SJCRH30 (cell line): ENCODE measurements around the gene GNA14. TPM values are rescaled to one million over a fixed set of nuclear protein-coding genes. Genes with fewer than 3 reads are reported as not detected.

ENCODE experiments used
- DNase-seq, 2 experiments: peaks; one replicate each; pipeline ENCODE4 v3.0.0-alpha.2; 2015 to 2020
- H3K27ac ChIP-seq: fragments of 250-450 bp; sonication (Bioruptor Pico); 2 replicates; pipeline ENCODE4 v1.5.1; 2020; ENCODE audit warnings: mild to moderate bottlenecking, moderate library complexity
- H3K27me3 ChIP-seq: fragments of 250-450 bp; sonication (Bioruptor Pico); 2 replicates; pipeline ENCODE4 v1.5.1; 2020; ENCODE audit warnings: mild to moderate bottlenecking, moderate library complexity
- H3K36me3 ChIP-seq: fragments of 250-450 bp; sonication (Bioruptor Pico); 2 replicates; pipeline ENCODE4 v1.5.1; 2020; ENCODE audit warnings: mild to moderate bottlenecking, moderate library complexity
- H3K4me1 ChIP-seq: fragments of 250-450 bp; sonication (Bioruptor Pico); 2 replicates; pipeline ENCODE4 v1.5.1; 2020; ENCODE audit warnings: mild to moderate bottlenecking, moderate library complexity
- H3K4me3 ChIP-seq: fragments of 250-450 bp; sonication (Bioruptor Pico); 2 replicates; pipeline ENCODE4 v1.5.1; 2020; ENCODE audit warnings: mild to moderate bottlenecking, moderate library complexity
- H3K9me3 ChIP-seq: fragments of 250-450 bp; sonication (Bioruptor Pico); replicated peaks from 2 replicates; pipeline ENCODE4 v1.5.1; 2020; ENCODE audit warnings: mild to moderate bottlenecking, moderate library complexity
- total RNA-seq: library from RNA; depleted of rRNA; stranded (reverse); fragments of >200 nt; shearing (Covaris generic); gene quantifications from 2 replicates; pipeline ENCODE4 v1.2.3, GENCODE V29; 2014

Gene GNA14
- total RNA-seq, 1 experiment from 2014 or later: not detected

- Histone ChIP-seq H3K27me3 (no peaks in the 10 kb centered on the region; the same call in 1 of the 2 replicates), H3K36me3 (no peaks in the 10 kb centered on the region), H3K27ac (no peak overlapping the region), H3K4me3 (no peak overlapping the region), H3K4me1 (0 out of 2 replicates have a peak, but pooled peaks cover 7% of the 10 kb centered on the region), H3K9me3 (0 out of 2 replicates have a peak, but pooled peaks cover 2% of the 10 kb centered on the region)
- no peak for DNase-seq
These were observed 42.5 kb downstream of the GNA14 start for GRCh38 chr9:77605449-77606220.

GRCh38 chr9:77604316-77604715 is 43.8 kb downstream of the GNA14 start:
- no peaks in the 10 kb centered on the region for H3K36me3 ChIP-seq
- H3K9me3 ChIP-seq: 0 out of 2 replicates have a peak, but pooled peaks cover 2% of the 10 kb centered on the region
- no peak overlapping the region for H3K4me3 ChIP-seq
- no peaks in the 10 kb centered on the region; the same call in 1 of the 2 replicates for H3K27me3 ChIP-seq
- H3K4me1 ChIP-seq: 0 out of 2 replicates have a peak, but pooled peaks cover 7% of the 10 kb centered on the region
- DNase-seq: no peak
- H3K27ac ChIP-seq: no peak overlapping the region

GRCh38 chr9:77602852-77603251 is 45.3 kb downstream of the GNA14 start:
- H3K36me3 ChIP-seq: no peaks in the 10 kb centered on the region
- H3K27ac ChIP-seq: no peak overlapping the region
- no peak overlapping the region for H3K4me3 ChIP-seq
- H3K27me3 ChIP-seq: no peaks in the 10 kb centered on the region; the same call in 1 of the 2 replicates
- peaks cover 18% of the 10 kb centered on the region for H3K4me1 ChIP-seq
- DNase-seq: no peak
- 0 out of 2 replicates have a peak, but pooled peaks cover 2% of the 10 kb centered on the region for H3K9me3 ChIP-seq

GRCh38 chr9:77601476-77602099 is 46.5 kb downstream of the GNA14 start:
- DNase-seq: peak in 1 of 2 experiments; percentile 17
- H3K4me3 ChIP-seq: no peak overlapping the region
- no peak overlapping the region for H3K27ac ChIP-seq
- no peaks in the 10 kb centered on the region for H3K36me3 ChIP-seq
- H3K9me3 ChIP-seq: 0 out of 2 replicates have a peak, but pooled peaks cover 2% of the 10 kb centered on the region
- peaks cover 20% of the 10 kb centered on the region for H3K4me1 ChIP-seq
- no peaks in the 10 kb centered on the region; the same call in 1 of the 2 replicates for H3K27me3 ChIP-seq

- no peak overlapping the region for H3K4me3 ChIP-seq
- no peaks in the 10 kb centered on the region; the same call in 1 of the 2 replicates for H3K27me3 ChIP-seq
- DNase-seq: no peak
These were observed 47.3 kb downstream of the GNA14 start for GRCh38 chr9:77600810-77601209.

GRCh38 chr9:77599492-77599891 is 48.6 kb downstream of the GNA14 start:
- Histone ChIP-seq H3K4me1 (peaks cover 20% of the 10 kb centered on the region), H3K27ac (no peak overlapping the region), H3K4me3 (no peak overlapping the region), H3K27me3 (no peaks in the 10 kb centered on the region), H3K9me3 (no peaks in the 10 kb centered on the region), H3K36me3 (no peaks in the 10 kb centered on the region)
- no peak for DNase-seq

More at GRCh38 chr9:77600810-77601209, 47.3 kb downstream of the GNA14 start:
- Histone ChIP-seq H3K4me1 (peaks cover 20% of the 10 kb centered on the region), H3K36me3 (no peaks in the 10 kb centered on the region), H3K27ac (no peak overlapping the region), H3K9me3 (0 out of 2 replicates have a peak, but pooled peaks cover under 1% of the 10 kb centered on the region)

GRCh38 chr9:77598991-77599390 is 49.1 kb downstream of the GNA14 start:
- H3K36me3 ChIP-seq: no peaks in the 10 kb centered on the region
- no peaks in the 10 kb centered on the region for H3K9me3 ChIP-seq
- H3K27me3 ChIP-seq: no peaks in the 10 kb centered on the region
- no peak for DNase-seq
- H3K4me3 ChIP-seq: no peak overlapping the region
- H3K27ac ChIP-seq: no peak overlapping the region
- H3K4me1 ChIP-seq: peaks cover 20% of the 10 kb centered on the region

- no peaks in the 10 kb centered on the region for H3K9me3 ChIP-seq
- H3K4me3 ChIP-seq: no peak overlapping the region
- DNase-seq: peak; percentile 79 to 94
- no peaks in the 10 kb centered on the region for H3K27me3 ChIP-seq
- H3K4me1 ChIP-seq: peaks cover 20% of the 10 kb centered on the region
- no peaks in the 10 kb centered on the region for H3K36me3 ChIP-seq
- peak overlapping the region; percentile 22; the same call in 1 of the 2 replicates for H3K27ac ChIP-seq
These were observed 49.6 kb downstream of the GNA14 start for GRCh38 chr9:77598524-77598923.

- H3K9me3 ChIP-seq: no peaks in the 10 kb centered on the region
- H3K27ac ChIP-seq: no peak overlapping the region
- H3K4me3 ChIP-seq: no peak overlapping the region
- H3K36me3 ChIP-seq: no peaks in the 10 kb centered on the region
- H3K4me1 ChIP-seq: peaks cover 20% of the 10 kb centered on the region
- no peaks in the 10 kb centered on the region for H3K27me3 ChIP-seq
- no peak for DNase-seq
These were observed 51.1 kb downstream of the GNA14 start for GRCh38 chr9:77597057-77597456.

- no peaks in the 10 kb centered on the region for H3K9me3 ChIP-seq
- no peak for DNase-seq
- peaks cover 13% of the 10 kb centered on the region for H3K4me1 ChIP-seq
- no peaks in the 10 kb centered on the region for H3K27me3 ChIP-seq
- H3K4me3 ChIP-seq: no peak overlapping the region
- no peaks in the 10 kb centered on the region for H3K36me3 ChIP-seq
- no peak overlapping the region for H3K27ac ChIP-seq
These were observed 52.6 kb downstream of the GNA14 start for GRCh38 chr9:77595426-77596095.

- Histone ChIP-seq H3K27ac (no peak overlapping the region), H3K4me1 (peaks cover 13% of the 10 kb centered on the region), H3K9me3 (no peaks in the 10 kb centered on the region), H3K27me3 (no peaks in the 10 kb centered on the region), H3K36me3 (no peaks in the 10 kb centered on the region), H3K4me3 (no peak overlapping the region)
- DNase-seq: no peak
These were observed 53.2 kb downstream of the GNA14 start for GRCh38 chr9:77594963-77595362.

GRCh38 chr9:77593528-77593927 is 54.6 kb downstream of the GNA14 start:
- Histone ChIP-seq H3K27me3 (no peaks in the 10 kb centered on the region), H3K4me1 (peaks cover 16% of the 10 kb centered on the region), H3K4me3 (no peak overlapping the region), H3K9me3 (no peaks in the 10 kb centered on the region), H3K36me3 (no peaks in the 10 kb centered on the region), H3K27ac (no peak overlapping the region)
- DNase-seq: no peak

GRCh38 chr9:77592476-77592875 is 55.6 kb downstream of the GNA14 start:
- no peak for DNase-seq
- Histone ChIP-seq H3K36me3 (no peaks in the 10 kb centered on the region), H3K4me1 (peaks cover 18% of the 10 kb centered on the region), H3K4me3 (no peak overlapping the region), H3K27me3 (no peaks in the 10 kb centered on the region), H3K9me3 (no peaks in the 10 kb centered on the region), H3K27ac (no peak overlapping the region)

- H3K27ac ChIP-seq: no peak overlapping the region
- H3K9me3 ChIP-seq: no peaks in the 10 kb centered on the region
- H3K27me3 ChIP-seq: no peaks in the 10 kb centered on the region
- no peak overlapping the region for H3K4me3 ChIP-seq
- no peaks in the 10 kb centered on the region for H3K36me3 ChIP-seq
- no peak for DNase-seq
- H3K4me1 ChIP-seq: peaks cover 28% of the 10 kb centered on the region
These were observed 58.9 kb downstream of the GNA14 start for GRCh38 chr9:77589046-77589795.
